Measurements from ENCODE around the gene SAFB. TPM values are rescaled to one million over a fixed set of nuclear protein-coding genes. Genes with fewer than 3 reads are reported as not detected.

SAFB gene
- total RNA-seq, 1 donor from 2014 or later = 57.9 TPM

- Mint-ChIP-seq H3K27ac (no peak overlapping the region), H3K27me3 (ENCODE audit: insufficient read depth, low read depth) (no peaks in the 10 kb centered on the region), H3K4me1 (peaks cover 28% of the 10 kb centered on the region), H3K36me3 (peaks cover 32% of the 10 kb centered on the region), H3K9me3 (no peaks in the 10 kb centered on the region), H3K4me3 (no peak overlapping the region)
- Histone ChIP-seq H3F3A (ENCODE audit: low read depth) (peaks cover 15% of the 10 kb centered on the region), H3K9me3 (ENCODE audit: low read depth) (no peaks in the 10 kb centered on the region), H3K27ac (no peak overlapping the region), H3K36me3 (no peaks in the 10 kb centered on the region), H3K4me1 (peaks cover 15% of the 10 kb centered on the region), H3K4me2 (no peak overlapping the region), H3K79me2 (ENCODE audit: low read depth) (no peaks in the 10 kb centered on the region), H4K20me1 (ENCODE audit: low read depth) (peaks cover 13% of the 10 kb centered on the region), H3K27me3 (no peaks in the 10 kb centered on the region), H3K4me3 (no peak overlapping the region), H3K9ac (no peak overlapping the region), H2AFZ (replicated peaks) (no peak overlapping the region)
- no peak for TF ChIP-seq EZH2 (IDR thresholded peaks at IDR 0.05)
- TF ChIP-seq CTCF (IDR thresholded peaks at IDR 0.05) = no peak
- TF ChIP-seq EZH2phosphoT487 (IDR thresholded peaks at IDR 0.05) = no peak
- DNase-seq (ENCODE audit: low spot score) = no peak
Observed at GRCh38 chr19:5590151-5590864, 32.6 kb upstream of the SAFB start.

DNA sequence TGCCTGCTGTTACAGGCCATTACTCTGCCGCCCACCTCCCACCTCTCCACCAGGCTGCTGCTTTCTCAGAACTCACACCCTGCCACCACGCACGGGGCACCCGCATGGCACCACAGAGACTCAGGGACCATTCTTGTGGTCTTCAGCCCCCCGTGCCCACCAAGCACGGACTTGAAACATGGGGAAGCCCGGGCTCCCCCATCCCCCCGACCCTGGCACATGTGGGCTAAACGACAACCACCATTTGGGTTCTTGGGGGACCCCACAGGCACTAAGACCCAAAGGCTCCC, 32.1 kb upstream of the SAFB start:
- no peak for TF ChIP-seq EZH2phosphoT487 (IDR thresholded peaks at IDR 0.05)
- no peaks in the 10 kb centered on the region for H3K79me2 ChIP-seq (ENCODE audit: low read depth)
- Mint-ChIP-seq H3K9me3 (no peaks in the 10 kb centered on the region), H3K4me1 (peaks cover 23% of the 10 kb centered on the region), H3K36me3 (peaks cover 35% of the 10 kb centered on the region), H3K27me3 (ENCODE audit: insufficient read depth, low read depth) (no peaks in the 10 kb centered on the region), H3K4me3 (no peak overlapping the region), H3K27ac (no peak overlapping the region)
- H2AFZ ChIP-seq (replicated peaks) = no peak overlapping the region
- DNase-seq (ENCODE audit: low spot score) = no peak
- no peak overlapping the region for H3K9ac ChIP-seq
- no peaks in the 10 kb centered on the region for H3K36me3 ChIP-seq
- H3K27ac ChIP-seq = no peak overlapping the region
- no peak overlapping the region for H3K4me3 ChIP-seq
- H3K27me3 ChIP-seq = no peaks in the 10 kb centered on the region
- H3F3A ChIP-seq (ENCODE audit: low read depth) = peaks cover 10% of the 10 kb centered on the region
- H4K20me1 ChIP-seq (ENCODE audit: low read depth) = peaks cover 10% of the 10 kb centered on the region
- H3K4me1 ChIP-seq = peaks cover 10% of the 10 kb centered on the region
- H3K4me2 ChIP-seq = no peak overlapping the region
- H3K9me3 ChIP-seq (ENCODE audit: low read depth) = no peaks in the 10 kb centered on the region

GRCh38 chr19:5591476-5591875, 31.4 kb upstream of the SAFB start:
- no peak overlapping the region for H3K4me2 ChIP-seq
- TF ChIP-seq EZH2phosphoT487 (IDR thresholded peaks at IDR 0.05) (no peak), CTCF (IDR thresholded peaks at IDR 0.05) (no peak), EZH2 (IDR thresholded peaks at IDR 0.05) (no peak)
- H3K27me3 ChIP-seq = no peaks in the 10 kb centered on the region
- H3K27ac Mint-ChIP-seq = no peak overlapping the region
- H3K36me3 ChIP-seq = no peaks in the 10 kb centered on the region
- peaks cover 18% of the 10 kb centered on the region for H3K4me1 Mint-ChIP-seq
- DNase-seq (ENCODE audit: low spot score) = no peak
- H3K9me3 Mint-ChIP-seq = no peaks in the 10 kb centered on the region
- H3K36me3 Mint-ChIP-seq = peaks cover 36% of the 10 kb centered on the region
- H3F3A ChIP-seq (ENCODE audit: low read depth) = peaks cover 4% of the 10 kb centered on the region
- H4K20me1 ChIP-seq (ENCODE audit: low read depth) = peaks cover 4% of the 10 kb centered on the region
- no peaks in the 10 kb centered on the region for H3K9me3 ChIP-seq (ENCODE audit: low read depth)
- H3K4me1 ChIP-seq = peaks cover 4% of the 10 kb centered on the region
- H3K4me3 Mint-ChIP-seq = no peak overlapping the region
- no peaks in the 10 kb centered on the region for H3K27me3 Mint-ChIP-seq (ENCODE audit: insufficient read depth, low read depth)
- no peak overlapping the region for H3K27ac ChIP-seq
- H3K79me2 ChIP-seq (ENCODE audit: low read depth) = no peaks in the 10 kb centered on the region
- H3K9ac ChIP-seq = no peak overlapping the region
- no peak overlapping the region for H3K4me3 ChIP-seq
- H2AFZ ChIP-seq (replicated peaks) = no peak overlapping the region

GRCh38 chr19:5592531-5593342, 30.1 kb upstream of the SAFB start:
- Histone ChIP-seq H3K4me1 (no peaks in the 10 kb centered on the region), H3K9me3 (ENCODE audit: low read depth) (no peaks in the 10 kb centered on the region), H3K4me3 (no peak overlapping the region), H3K9ac (no peak overlapping the region), H2AFZ (replicated peaks) (no peak overlapping the region), H3K36me3 (no peaks in the 10 kb centered on the region), H3F3A (ENCODE audit: low read depth) (no peaks in the 10 kb centered on the region), H3K27ac (no peak overlapping the region), H3K79me2 (ENCODE audit: low read depth) (no peaks in the 10 kb centered on the region), H3K27me3 (no peaks in the 10 kb centered on the region), H4K20me1 (ENCODE audit: low read depth) (peaks cover 4% of the 10 kb centered on the region), H3K4me2 (no peak overlapping the region)
- no peaks in the 10 kb centered on the region for H3K9me3 Mint-ChIP-seq
- H3K27ac Mint-ChIP-seq = peak overlapping the region; percentile 29
- no peak overlapping the region for H3K4me3 Mint-ChIP-seq
- no peak for DNase-seq (ENCODE audit: low spot score)
- no peak for TF ChIP-seq CTCF (IDR thresholded peaks at IDR 0.05)
- no peak for TF ChIP-seq EZH2phosphoT487 (IDR thresholded peaks at IDR 0.05)
- TF ChIP-seq EZH2 (IDR thresholded peaks at IDR 0.05) = no peak
- H3K4me1 Mint-ChIP-seq = peaks cover 14% of the 10 kb centered on the region
- H3K27me3 Mint-ChIP-seq (ENCODE audit: insufficient read depth, low read depth) = no peaks in the 10 kb centered on the region
- peaks cover 35% of the 10 kb centered on the region for H3K36me3 Mint-ChIP-seq

Measured in neural progenitor cell (in vitro differentiated cells).